K562 (cell line): Measurements from ENCODE around the gene KIAA1210. TPM values are rescaled to one million over a fixed set of nuclear protein-coding genes. Genes with fewer than 3 reads are reported as not detected.

Experiments
- CREB1 ChIP-seq, 2 experiments: sonication (generic) in 1 of 2; formaldehyde crosslinking in 1 of 2; IDR thresholded peaks; 2 replicates each; pipeline versions ENCODE4 v1.6.1 to v1.8.0; 2012 to 2022; ENCODE audit warnings: inconsistent platforms in 1 of 2, mild to moderate bottlenecking in 1 of 2, missing genetic modification reagents in 1 of 2, moderate library complexity in 1 of 2
- DMBX1 ChIP-seq: fragments of 250-450 bp; sonication (Bioruptor Pico); IDR thresholded peaks from 2 replicates; pipeline ENCODE4 v1.8.0; 2022; ENCODE audit warnings: inconsistent platforms, mild to moderate bottlenecking, moderate library complexity, borderline replicate concordance
- E2F3 ChIP-seq: fragments of 250-450 bp; sonication (Bioruptor Pico); IDR thresholded peaks from 2 replicates; pipeline ENCODE4 v1.4.0; 2020; ENCODE audit warnings: mild to moderate bottlenecking
- HSF4 ChIP-seq: fragments of 250-450 bp; sonication (Bioruptor Pico); IDR thresholded peaks from 2 replicates; pipeline ENCODE4 v2.1.2; 2022; ENCODE audit warnings: mild to moderate bottlenecking, moderate library complexity, borderline replicate concordance
- MBD2 ChIP-seq: sonication (generic); IDR thresholded peaks from 2 replicates; pipeline ENCODE4 v1.6.1; 2016; ENCODE audit warnings: low read depth, borderline replicate concordance
- POLR2AphosphoS2 ChIP-seq: IDR thresholded peaks from 2 replicates; pipeline ENCODE4 v1.6.1; 2012; ENCODE audit warnings: low read length, improper control_type of control experiment
- POLR2B ChIP-seq: fragments of 450-650 bp; IDR thresholded peaks from 2 replicates; pipeline ENCODE4 v1.6.1; 2018; ENCODE audit warnings: low read depth; ENCODE audit not compliant: partially characterized antibody
- TOE1 ChIP-seq, 2 experiments: fragments of 450-650 bp in 1 of 2; sonication (generic) in 1 of 2; formaldehyde crosslinking in 1 of 2; IDR thresholded peaks; 2 replicates each; pipeline versions ENCODE4 v1.7.1 to v1.8.0; 2016 to 2022; ENCODE audit warnings: borderline replicate concordance in 2 of 2, mild to moderate bottlenecking in 2 of 2, antibody characterized with exemption in 1 of 2, inconsistent platforms in 1 of 2, low read depth in 1 of 2, missing genetic modification reagents in 1 of 2, moderate library complexity in 1 of 2
- ZBTB40 ChIP-seq, 2 experiments: fragments of 450-650 bp in 1 of 2; sonication (generic) in 1 of 2; formaldehyde crosslinking in 1 of 2; IDR thresholded peaks; 2 replicates each; pipeline versions ENCODE4 v1.7.1 to v1.9.0; 2016 to 2022; ENCODE audit warnings: inconsistent platforms in 1 of 2, mild to moderate bottlenecking in 1 of 2, missing genetic modification reagents in 1 of 2
- polyA plus RNA-seq, 8 experiments: library from polyadenylated mRNA; depleted of rRNA in 4 of 8; stranded (reverse) in 5 of 8; unstranded in 3 of 8; fragments of >200 nt; fragmentation: Nextera tagmentation in 2 of 8; fragmentation: Illumina TruSeq in 1 of 8; extraction: Ambion mirVana in 2 of 8; extraction: Trizol in 1 of 8; gene quantifications; 2 replicates each; pipeline versions ENCODE4 v1.2.1 to v1.2.3, GENCODE V29; 2011 to 2014; ENCODE audit warnings: inconsistent platforms in 1 of 8, missing spikeins in 1 of 8
- total RNA-seq, 7 experiments: library from RNA; depleted of rRNA in 6 of 7; stranded (reverse); fragments of >200 nt in 6 of 7; fragmentation: Illumina TruSeq in 2 of 7; extraction: Trizol in 2 of 7; gene quantifications; 2 replicates each; pipeline versions ENCODE4 v1.2.1 to v1.2.3, GENCODE V29; 2011 to 2021; ENCODE audit warnings: low replicate concordance in 1 of 7

The KIAA1210 gene
- total and polyA plus RNA-seq, 9 of the 15 experiments (the other 6 are each of a cell fraction or from before 2014, with no cell fraction given), result not detected

GRCh38 chrX:119036107-119037029, 91.2 kb downstream of the KIAA1210 start (continued):
- TF ChIP-seq ZBTB40 (IDR thresholded peaks at IDR 0.05) (no peak), ZBTB40 (CRISPR knock-in tag; IDR thresholded peaks at IDR 0.05) (no peak), DMBX1 (no peak), E2F3 (CRISPR knock-in tag) (no peak), CREB1 (IDR thresholded peaks at IDR 0.05) (no peak), CREB1 (CRISPR knock-in tag; IDR thresholded peaks at IDR 0.05) (no peak), MBD2 (no peak), POLR2AphosphoS2 (no peak), HSF4 (CRISPR knock-in tag) (no peak), TOE1 (IDR thresholded peaks at IDR 0.05; ENCODE audit: borderline replicate concordance) (no peak), TOE1 (CRISPR knock-in tag; IDR thresholded peaks at IDR 0.05; ENCODE audit: borderline replicate concordance, low read depth) (no peak), POLR2B (no peak)
